ENCODE results near the gene PROP1.
"Not testable (repeated sequence)": the region's sequence is repeated elsewhere in the genome, so short reads cannot be mapped to it uniquely, and the experiment has no call there.

PROP1 gene

GRCh38 chr5:177982956-177983355 is 13.1 kb downstream of the PROP1 start:
- TF ChIP-seq CTCF (IDR thresholded peaks at IDR 0.05), result no peak

GRCh38 chr5:177982072-177982727 is 13.8 kb downstream of the PROP1 start:
- H3K27ac ChIP-seq, result no peak overlapping the region
- H3K4me3 ChIP-seq (ENCODE audit: low read depth in 1 of 2, low read length in 1 of 2), result no peak overlapping the region
- peaks cover 72% of the 10 kb centered on the region for H3K27me3 ChIP-seq
- TF ChIP-seq CTCF (IDR thresholded peaks at IDR 0.05), result no peak
- H3K36me3 ChIP-seq, result no peaks in the 10 kb centered on the region
- no peaks in the 10 kb centered on the region for H3K9me3 ChIP-seq
- H3K4me1 ChIP-seq (ENCODE audit: control insufficient read depth in 1 of 2, insufficient read depth in 1 of 2, low read depth in 1 of 2, low read length in 1 of 2), result no peaks in the 10 kb centered on the region

More at GRCh38 chr5:177982956-177983355, 13.1 kb downstream of the PROP1 start:
- H3K4me1 ChIP-seq (ENCODE audit: control insufficient read depth in 1 of 2, insufficient read depth in 1 of 2, low read depth in 1 of 2, low read length in 1 of 2), result no peaks in the 10 kb centered on the region
- H3K27ac ChIP-seq, result no peak overlapping the region
- H3K4me3 ChIP-seq (ENCODE audit: low read depth in 1 of 2, low read length in 1 of 2), result no peak overlapping the region
- peaks cover 76% of the 10 kb centered on the region for H3K27me3 ChIP-seq
- no peaks in the 10 kb centered on the region for H3K36me3 ChIP-seq
- no peaks in the 10 kb centered on the region for H3K9me3 ChIP-seq

GRCh38 chr5:177981296-177982071 is 14.6 kb downstream of the PROP1 start:
- Histone ChIP-seq H3K27ac (no peak overlapping the region), H3K36me3 (no peaks in the 10 kb centered on the region), H3K27me3 (peaks cover 65% of the 10 kb centered on the region), H3K4me3 (ENCODE audit: low read depth in 1 of 2, low read length in 1 of 2) (no peak overlapping the region), H3K9me3 (no peaks in the 10 kb centered on the region), H3K4me1 (ENCODE audit: control insufficient read depth in 1 of 2, insufficient read depth in 1 of 2, low read depth in 1 of 2, low read length in 1 of 2) (no peaks in the 10 kb centered on the region)
- no peak for TF ChIP-seq CTCF (IDR thresholded peaks at IDR 0.05)

- TF ChIP-seq CTCF (IDR thresholded peaks at IDR 0.05), result no peak
- Histone ChIP-seq H3K27ac (no peak overlapping the region), H3K9me3 (no peaks in the 10 kb centered on the region), H3K4me3 (ENCODE audit: low read depth in 1 of 2, low read length in 1 of 2) (no peak overlapping the region), H3K4me1 (ENCODE audit: control insufficient read depth in 1 of 2, insufficient read depth in 1 of 2, low read depth in 1 of 2, low read length in 1 of 2) (no peaks in the 10 kb centered on the region), H3K27me3 (peaks cover 58% of the 10 kb centered on the region), H3K36me3 (no peaks in the 10 kb centered on the region)
These were observed 15.3 kb downstream of the PROP1 start for GRCh38 chr5:177980743-177981151.

GRCh38 chr5:177977600-177977999 is 18.4 kb downstream of the PROP1 start:
- H3K27me3 ChIP-seq, result peaks cover 27% of the 10 kb centered on the region
- not testable (repeated sequence) for H3K27ac ChIP-seq; H3K36me3 ChIP-seq; H3K4me3 ChIP-seq (ENCODE audit: low read depth in 1 of 2, low read length in 1 of 2); H3K4me1 ChIP-seq (ENCODE audit: control insufficient read depth in 1 of 2, insufficient read depth in 1 of 2, low read depth in 1 of 2, low read length in 1 of 2); H3K9me3 ChIP-seq

GRCh38 chr5:177973066-177973635 is 22.9 kb downstream of the PROP1 start:
- Histone ChIP-seq H3K4me1 (ENCODE audit: control insufficient read depth in 1 of 2, insufficient read depth in 1 of 2, low read depth in 1 of 2, low read length in 1 of 2) (no peaks in the 10 kb centered on the region), H3K9me3 (no peaks in the 10 kb centered on the region)
- TF ChIP-seq CTCF (IDR thresholded peaks at IDR 0.05), result no peak

More at GRCh38 chr5:177973066-177973635, 22.9 kb downstream of the PROP1 start:
- peaks cover 44% of the 10 kb centered on the region for H3K27me3 ChIP-seq
- H3K36me3 ChIP-seq, result no peaks in the 10 kb centered on the region
- no peak overlapping the region for H3K4me3 ChIP-seq (ENCODE audit: low read depth in 1 of 2, low read length in 1 of 2)
- no peak overlapping the region for H3K27ac ChIP-seq

All from neutrophil (primary cell).